ENCODE results near the gene FBXO34. TPM values are rescaled to one million over a fixed set of nuclear protein-coding genes. Genes with fewer than 3 reads are reported as not detected.

The FBXO34 gene
- total and polyA plus RNA-seq, 5 experiments from 2014 or later: 16.8 to 25.5 (median 23.1) TPM

Other genes starting within 250 kb of the FBXO34 start
- 1 to 10 TPM; 3.9 to 4.9 TPM for gene WDHD1, start 244.3 kb upstream of the FBXO34 start, total RNA-seq
- 1 to 10 TPM; 2.2 to 3.8 (median 2.4) TPM for gene WDHD1, start 244.3 kb upstream of the FBXO34 start, polyA plus RNA-seq
- gene SOCS4, start 244.2 kb upstream of the FBXO34 start, total RNA-seq: 10 to 100 TPM; 20.2 to 22.5 TPM
- 1 to 10 TPM; 1.5 to 2.9 (median 1.9) TPM for gene SOCS4, start 244.2 kb upstream of the FBXO34 start, polyA plus RNA-seq
- 10 to 100 TPM; 73.6 to 75.4 TPM for gene MAPK1IP1L, start 219.8 kb upstream of the FBXO34 start, total RNA-seq
- 10 to 100 TPM; 59.4 to 75.4 (median 65.7) TPM for gene MAPK1IP1L, start 219.8 kb upstream of the FBXO34 start, polyA plus RNA-seq
- gene LGALS3, start 142.2 kb upstream of the FBXO34 start, total RNA-seq: 1 to 10 TPM; 6.9 to 7.2 TPM
- gene LGALS3, start 142.2 kb upstream of the FBXO34 start, polyA plus RNA-seq: 1 to 10 TPM in 1 of 3 donors, under 1 TPM in 2; 0.18 to 5.8 (median 0.78) TPM
- not detected for gene DLGAP5, start 79.8 kb upstream of the FBXO34 start, total RNA-seq
- not detected for gene DLGAP5, start 79.8 kb upstream of the FBXO34 start, polyA plus RNA-seq
- gene ATG14, start 140.4 kb downstream of the FBXO34 start, total RNA-seq: 10 to 100 TPM; 15.7 to 17.6 TPM
- gene ATG14, start 140.4 kb downstream of the FBXO34 start, polyA plus RNA-seq: 1 to 10 TPM; 5.2 to 6.3 (median 5.3) TPM
- gene TBPL2, start 169.2 kb downstream of the FBXO34 start, total RNA-seq: not detected
- gene TBPL2, start 169.2 kb downstream of the FBXO34 start, polyA plus RNA-seq: not detected